ENCODE data around the gene PPP2R2C.

Gene PPP2R2C

GRCh38 chr4:6297266-6297815, 175.1 kb downstream of the PPP2R2C start:
- H3K9me3 Mint-ChIP-seq, result no peaks in the 10 kb centered on the region
- no peak for DNase-seq
- H3K36me3 Mint-ChIP-seq (ENCODE audit: low read depth), result peaks cover 33% of the 10 kb centered on the region
- H3K27me3 Mint-ChIP-seq (ENCODE audit: low read depth, poor library complexity), result peaks cover 4% of the 10 kb centered on the region
- no peak for TF ChIP-seq CTCF (IDR thresholded peaks at IDR 0.05)
- peaks cover 10% of the 10 kb centered on the region for H3K4me1 Mint-ChIP-seq
- H3K27ac Mint-ChIP-seq, result peak overlapping the region; percentile 86
- no peak overlapping the region for H3K4me3 Mint-ChIP-seq

GRCh38 chr4:6296026-6296425, 176.4 kb downstream of the PPP2R2C start:
- Mint-ChIP-seq H3K27me3 (ENCODE audit: low read depth, poor library complexity) (peaks cover 4% of the 10 kb centered on the region), H3K4me3 (no peak overlapping the region), H3K4me1 (peaks cover 10% of the 10 kb centered on the region), H3K36me3 (ENCODE audit: low read depth) (peaks cover 25% of the 10 kb centered on the region), H3K27ac (no peak overlapping the region), H3K9me3 (no peaks in the 10 kb centered on the region)
- TF ChIP-seq CTCF (IDR thresholded peaks at IDR 0.05), result no peak
- no peak for DNase-seq

- peaks cover 20% of the 10 kb centered on the region for H3K36me3 Mint-ChIP-seq (ENCODE audit: low read depth)
- no peak overlapping the region for H3K27ac Mint-ChIP-seq
- H3K9me3 Mint-ChIP-seq, result no peaks in the 10 kb centered on the region
- TF ChIP-seq CTCF (IDR thresholded peaks at IDR 0.05), result no peak
- peaks cover 10% of the 10 kb centered on the region for H3K4me1 Mint-ChIP-seq
- DNase-seq, result no peak
- peaks cover 4% of the 10 kb centered on the region for H3K27me3 Mint-ChIP-seq (ENCODE audit: low read depth, poor library complexity)
- no peak overlapping the region for H3K4me3 Mint-ChIP-seq
Observed at GRCh38 chr4:6295495-6295894, 176.9 kb downstream of the PPP2R2C start.

- H3K9me3 Mint-ChIP-seq, result no peaks in the 10 kb centered on the region
- no peak for TF ChIP-seq CTCF (IDR thresholded peaks at IDR 0.05)
- peaks cover 10% of the 10 kb centered on the region for H3K4me1 Mint-ChIP-seq
Observed at GRCh38 chr4:6294705-6295421, 177.6 kb downstream of the PPP2R2C start.

GRCh38 chr4:6293661-6294060, 178.8 kb downstream of the PPP2R2C start:
- no peak for DNase-seq
- peaks cover 4% of the 10 kb centered on the region for H3K27me3 Mint-ChIP-seq (ENCODE audit: low read depth, poor library complexity)
- no peak overlapping the region for H3K4me3 Mint-ChIP-seq
- TF ChIP-seq CTCF (IDR thresholded peaks at IDR 0.05), result no peak
- peaks cover 10% of the 10 kb centered on the region for H3K4me1 Mint-ChIP-seq
- H3K36me3 Mint-ChIP-seq (ENCODE audit: low read depth), result peaks cover 21% of the 10 kb centered on the region
- no peaks in the 10 kb centered on the region for H3K9me3 Mint-ChIP-seq
- H3K27ac Mint-ChIP-seq, result peak overlapping the region; percentile 74

More at GRCh38 chr4:6294705-6295421, 177.6 kb downstream of the PPP2R2C start:
- Mint-ChIP-seq H3K27me3 (ENCODE audit: low read depth, poor library complexity) (peaks cover 4% of the 10 kb centered on the region), H3K36me3 (ENCODE audit: low read depth) (peaks cover 19% of the 10 kb centered on the region), H3K4me3 (no peak overlapping the region), H3K27ac (no peak overlapping the region)
- DNase-seq, result no peak

GRCh38 chr4:6293097-6293445, 179.3 kb downstream of the PPP2R2C start:
- no peak for DNase-seq
- Mint-ChIP-seq H3K4me3 (no peak overlapping the region), H3K9me3 (no peaks in the 10 kb centered on the region), H3K27ac (no peak overlapping the region), H3K36me3 (ENCODE audit: low read depth) (peaks cover 20% of the 10 kb centered on the region), H3K27me3 (ENCODE audit: low read depth, poor library complexity) (peaks cover 4% of the 10 kb centered on the region), H3K4me1 (peaks cover 10% of the 10 kb centered on the region)
- no peak for TF ChIP-seq CTCF (IDR thresholded peaks at IDR 0.05)
